ENCODE data around the gene PLCE1. TPM values are rescaled to one million over a fixed set of nuclear protein-coding genes. Genes with fewer than 3 reads are reported as not detected.

PLCE1 gene
- total RNA-seq, 1 experiment from 2014 or later: 0.13 TPM

GRCh38 chr10:94038024-94038423 is 44.3 kb downstream of the PLCE1 start:
- Histone ChIP-seq H3K27me3 (ENCODE audit: insufficient read depth, low read length) (no peaks in the 10 kb centered on the region), H3K9ac (ENCODE audit: extremely low read depth, insufficient read length, low read length) (no peak overlapping the region), H4K8ac (replicated peaks; ENCODE audit: insufficient read length, low read depth, low read length) (no peak overlapping the region), H2BK5ac (ENCODE audit: insufficient read length, low read length) (no peak overlapping the region), H4K20me1 (ENCODE audit: control insufficient read depth, insufficient read depth, insufficient read length) (no peaks in the 10 kb centered on the region), H2BK20ac (ENCODE audit: low read depth, low read length, poor library complexity, severe bottlenecking) (no peak overlapping the region), H3T11ph (ENCODE audit: low read length) (no peak overlapping the region), H3K9me3 (ENCODE audit: control insufficient read depth, low read depth, low read length) (no peaks in the 10 kb centered on the region), H2AK5ac (ENCODE audit: insufficient read length, low read length) (no peak overlapping the region), H3K23me2 (ENCODE audit: insufficient read length, low read depth, low read length, poor library complexity, severe bottlenecking) (no peaks in the 10 kb centered on the region), H3K79me2 (ENCODE audit: insufficient read depth, low read length) (no peaks in the 10 kb centered on the region), H3K23ac (ENCODE audit: insufficient read length, low read depth, low read length) (no peak overlapping the region), H3K18ac (ENCODE audit: insufficient read length, low read depth, low read length) (no peak overlapping the region), H3K4ac (ENCODE audit: low read depth, low read length) (no peak overlapping the region), H3K56ac (ENCODE audit: insufficient read length, low read depth, low read length) (no peak overlapping the region), H3K4me2 (ENCODE audit: insufficient read depth, insufficient read length, low read length) (no peak overlapping the region), H3K4me1 (ENCODE audit: insufficient read depth, low read length) (no peaks in the 10 kb centered on the region), H3K79me1 (ENCODE audit: insufficient read depth, low read depth, low read length, poor library complexity, severe bottlenecking) (no peaks in the 10 kb centered on the region), H2AFZ (ENCODE audit: low read length) (no peak overlapping the region), H4K5ac (ENCODE audit: insufficient read length, low read depth, low read length) (no peak overlapping the region), H3K14ac (ENCODE audit: insufficient read depth, low read length) (no peak overlapping the region), H4K91ac (ENCODE audit: insufficient read length, low read depth, low read length) (no peak overlapping the region), H2BK15ac (ENCODE audit: low read depth, low read length) (no peak overlapping the region), H3K27ac (ENCODE audit: insufficient read length, low read depth, low read length) (no peak overlapping the region), H2BK12ac (ENCODE audit: insufficient read length, low read depth, low read length) (no peak overlapping the region), H2BK120ac (ENCODE audit: low read depth, low read length, poor library complexity, severe bottlenecking) (no peak overlapping the region)
- DNase-seq: no peak
- Mint-ChIP-seq H3K27ac (no peak overlapping the region; a peak in 1 of 7 replicates), H3K36me3 (ENCODE audit: insufficient read depth in 1 of 3, low read depth in 3 of 3) (no peaks in the 10 kb centered on the region), H3K9me3 (no peaks in the 10 kb centered on the region), H3K4me1 (peaks cover 5 to 15% of the 10 kb centered on the region in 2 experiments; a peak in 2 of 4 replicates), H3K27me3 (ENCODE audit: low read depth) (no peaks in the 10 kb centered on the region; the same call in 1 of the 2 replicates), H3K4me3 (no peak overlapping the region)
- TF ChIP-seq CTCF (conservative IDR thresholded peaks at IDR 0.05): no peak
- WGBS (ENCODE audit: extremely low coverage, insufficient read length, low lambda C conversion rate): no CpG with 5 or more reads among the region's 4 CpGs

Measured in H9 (cell line).